HG02981 (cell line): ENCODE data around the gene SPPL2C.

Experiments used
- ATAC-seq: cut with Tn5 transposase; IDR thresholded peaks from one replicate; pipeline ENCODE4 v1.9.1; 2021; ENCODE audit warnings: mild to moderate bottlenecking, moderate library complexity; ENCODE audit not compliant: unreplicated experiment

Gene SPPL2C

GRCh38 chr17:45844695-45845375, at the start of gene SPPL2C:
SPPL2C (plus strand) TSS chr17:45844881; CDS start chr17:45844907, 26 bp downstream.
- ATAC-seq = no peak

GRCh38 chr17:45800816-45801215, 43.9 kb upstream of the SPPL2C start:
- ATAC-seq = no peak

DNA sequence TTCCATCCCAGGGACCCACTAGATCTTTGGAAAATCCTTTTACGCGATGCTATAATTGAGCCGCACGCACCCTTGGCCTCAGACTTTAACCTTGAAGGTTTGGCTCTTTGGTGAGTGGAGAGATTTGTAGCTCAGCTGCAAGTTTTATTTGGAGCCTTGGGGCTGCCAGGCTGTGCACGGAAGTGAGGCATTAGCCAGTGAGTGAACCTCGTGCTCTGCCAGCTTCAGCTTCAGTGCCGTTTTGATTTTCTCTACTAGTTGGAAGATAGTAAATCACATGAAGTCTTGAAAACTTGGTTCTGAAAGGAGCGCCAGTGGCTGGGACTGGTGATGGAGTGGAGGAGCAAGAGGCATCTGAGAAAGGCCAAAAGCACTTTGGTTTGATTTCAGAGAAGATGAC, 43.3 kb upstream of the SPPL2C start:
- no peak for ATAC-seq

DNA sequence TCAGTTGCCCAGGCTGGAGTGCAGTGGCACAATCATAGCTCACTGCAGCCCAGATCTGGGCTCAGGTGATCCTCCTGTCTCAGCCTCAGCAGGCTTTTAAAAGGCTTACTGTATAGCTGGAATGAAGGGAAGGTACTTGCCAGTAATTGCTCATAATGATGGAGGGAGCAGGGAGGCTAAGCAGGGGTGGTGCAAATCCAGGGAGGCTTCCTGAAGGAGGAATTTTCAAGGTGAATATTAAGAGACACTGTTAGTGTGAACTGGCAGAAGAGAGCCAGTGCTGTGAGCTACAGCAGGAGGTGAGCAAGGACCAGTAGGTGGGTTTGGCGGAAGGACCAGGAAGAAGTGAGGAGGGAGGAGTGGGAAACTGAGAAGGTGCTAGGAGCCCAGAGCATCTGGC, 35.8 kb upstream of the SPPL2C start:
- ATAC-seq = no peak

GRCh38 chr17:45809499-45809898, 35.2 kb upstream of the SPPL2C start:
- no peak for ATAC-seq

GRCh38 chr17:45812102-45812501, 32.6 kb upstream of the SPPL2C start:
- ATAC-seq = no peak

GRCh38 chr17:45813048-45813725, 31.5 kb upstream of the SPPL2C start:
- no peak for ATAC-seq

DNA sequence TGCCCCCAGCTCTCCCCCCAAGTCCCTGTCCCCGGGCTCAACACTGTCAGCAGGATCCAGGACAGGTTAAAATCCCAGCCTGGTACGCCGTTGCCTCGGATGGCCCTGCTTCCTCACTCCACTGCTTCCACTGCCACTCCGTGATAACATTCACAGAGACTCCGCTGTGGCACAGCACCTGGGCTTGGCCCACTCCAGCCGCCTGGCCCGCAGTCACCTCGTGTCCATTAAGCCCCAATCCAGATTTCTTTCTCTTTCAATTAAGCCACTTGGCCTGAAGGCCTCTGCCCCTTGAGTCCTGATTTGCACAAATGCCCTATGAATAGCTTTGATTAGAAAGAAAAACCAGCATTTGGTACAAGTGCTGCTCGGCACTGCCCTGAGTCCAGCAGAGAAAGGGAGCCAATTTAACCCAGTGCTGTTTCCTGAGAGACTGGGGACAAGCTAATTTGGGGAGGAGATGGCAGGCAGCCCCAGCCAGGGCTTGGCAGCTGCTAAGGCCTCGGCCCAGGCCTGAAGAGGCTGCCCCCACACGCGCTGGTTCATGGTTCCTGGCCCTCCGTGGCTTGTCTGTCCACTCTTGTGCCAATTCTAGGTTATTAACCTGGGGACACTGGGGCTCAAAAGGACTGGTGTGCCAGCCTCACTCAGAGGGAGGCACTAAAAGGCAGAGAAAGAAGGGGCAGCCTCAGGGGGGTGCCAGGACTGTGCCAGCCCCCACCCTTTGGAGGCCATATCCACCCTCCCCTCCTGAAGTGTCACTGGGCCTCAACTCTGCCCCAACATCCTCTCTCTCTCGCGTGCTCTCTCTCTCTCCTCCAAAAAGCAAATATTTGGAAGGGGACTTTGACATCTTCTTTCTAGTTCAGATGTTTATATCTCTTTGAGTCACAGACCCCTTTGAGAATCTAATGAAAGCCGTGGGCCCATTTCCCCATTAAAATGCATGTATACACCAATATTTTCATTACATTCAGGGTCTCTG, 29.8 kb upstream of the SPPL2C start:
- no peak for ATAC-seq

GRCh38 chr17:45815752-45816151, 28.9 kb upstream of the SPPL2C start:
- ATAC-seq = no peak

- ATAC-seq = no peak
Measured at GRCh38 chr17:45818041-45818440, 26.6 kb upstream of the SPPL2C start.

DNA sequence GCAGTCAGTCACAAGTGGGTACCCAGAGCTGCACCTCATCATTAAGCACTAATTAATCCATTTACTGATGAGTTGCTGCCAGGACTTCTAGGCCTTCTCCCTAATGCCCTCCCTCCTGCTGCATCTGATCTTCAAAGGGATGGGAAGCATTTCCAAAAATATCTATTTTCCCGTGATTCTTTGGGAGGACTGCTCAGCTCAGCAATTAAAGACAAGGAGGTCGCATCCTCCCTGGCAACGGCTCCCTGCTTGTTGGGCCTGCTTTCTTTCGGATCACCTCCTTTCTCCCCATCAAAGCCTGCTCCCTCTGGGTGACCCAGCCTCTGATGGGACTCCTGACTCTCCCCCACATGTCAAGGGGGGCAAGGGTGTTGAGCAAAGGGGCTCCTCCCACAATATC, 26.0 kb upstream of the SPPL2C start:
- no peak for ATAC-seq

DNA sequence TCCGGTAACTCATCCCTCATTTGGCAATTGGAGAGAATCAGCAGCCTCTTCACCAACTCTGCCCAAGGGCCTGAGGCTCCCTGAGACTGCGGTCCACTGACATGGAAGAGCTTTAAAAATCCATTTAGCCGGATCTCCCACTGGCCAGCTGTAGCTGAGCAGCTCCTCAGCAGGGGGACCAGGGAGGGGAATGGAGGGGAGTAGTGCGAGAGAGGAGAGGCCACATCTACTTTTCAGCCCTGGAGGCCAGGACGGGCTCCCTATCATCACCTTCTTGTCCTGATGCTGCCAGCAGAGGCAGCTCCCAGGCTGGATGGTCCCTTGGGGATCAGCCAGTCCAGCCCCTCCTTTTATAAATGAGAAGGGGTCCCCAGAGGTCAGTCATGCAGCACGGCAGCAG, 25.0 kb upstream of the SPPL2C start:
- ATAC-seq = no peak

DNA sequence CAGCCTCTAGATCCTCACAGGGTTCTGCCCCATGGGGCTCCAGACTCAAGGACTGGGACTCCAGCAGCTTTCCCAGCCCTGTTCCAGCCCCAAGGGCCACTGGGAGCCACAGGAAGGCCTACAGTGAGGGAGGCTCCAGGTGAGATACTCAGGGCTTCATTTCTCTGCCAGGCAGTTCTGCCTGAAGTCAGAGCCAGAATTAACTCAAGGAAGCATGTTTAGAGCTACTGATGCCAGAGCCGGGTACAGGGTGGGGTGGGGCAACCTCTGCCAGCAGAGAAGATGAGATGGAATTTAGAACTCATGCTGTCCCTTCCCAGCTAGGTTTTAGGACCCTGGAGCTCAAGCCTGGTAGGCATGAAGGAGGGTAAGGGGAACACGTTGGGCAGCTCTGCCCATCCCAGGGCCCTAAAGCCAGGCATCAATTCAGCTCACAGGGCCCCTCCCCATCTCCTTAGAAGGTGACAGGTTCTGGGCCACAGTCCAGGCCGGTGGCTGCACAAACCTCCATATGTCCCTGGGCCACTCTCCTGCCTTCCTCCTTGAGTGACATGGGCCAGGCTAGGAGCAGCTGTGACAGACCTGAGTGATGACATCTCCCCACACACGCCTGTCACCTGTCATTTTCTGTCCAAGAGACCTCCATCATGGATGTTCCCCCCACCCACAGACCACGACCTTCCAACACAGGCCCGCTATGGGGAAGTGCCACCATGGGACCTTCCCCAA, 24.5 kb upstream of the SPPL2C start:
- no peak for ATAC-seq

DNA sequence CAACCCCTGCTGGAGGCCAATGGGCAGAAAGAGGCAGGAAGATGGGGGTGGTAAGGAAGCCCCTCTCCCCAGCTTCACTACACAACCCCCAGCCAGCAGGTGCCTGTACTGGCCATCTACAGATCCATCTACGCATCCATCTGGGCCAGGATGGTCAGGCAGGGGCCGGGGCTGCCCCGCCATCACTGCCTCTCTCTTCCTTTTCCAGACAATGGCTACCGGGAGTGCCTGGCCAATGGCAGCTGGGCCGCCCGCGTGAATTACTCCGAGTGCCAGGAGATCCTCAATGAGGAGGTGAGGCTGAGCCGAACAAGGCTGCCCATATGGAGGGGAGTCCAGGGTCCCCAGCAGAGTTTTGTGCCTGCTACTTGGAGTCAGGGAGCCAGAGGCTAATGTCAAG, 23.5 kb upstream of the SPPL2C start:
- no peak for ATAC-seq

DNA sequence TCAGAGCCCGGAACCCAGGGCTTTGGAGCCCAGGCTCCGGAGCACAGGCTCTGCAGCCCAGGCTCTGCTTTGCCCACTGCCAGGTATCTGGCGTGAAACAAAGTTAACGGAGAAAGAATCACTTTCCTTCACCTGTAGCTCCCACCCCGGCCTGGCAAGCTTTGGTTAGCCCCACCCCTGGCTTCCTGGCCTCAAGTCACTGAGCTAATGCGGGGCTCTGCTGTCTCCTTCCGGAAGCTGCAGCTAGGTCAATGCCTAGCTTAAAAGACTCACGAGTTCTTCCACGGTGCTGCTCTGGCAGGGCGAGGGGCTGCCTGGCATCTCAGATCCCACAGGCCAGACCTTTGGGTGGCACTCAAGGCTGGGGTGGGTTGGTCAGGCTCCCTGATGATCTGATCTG, 21.1 kb upstream of the SPPL2C start:
- no peak for ATAC-seq

GRCh38 chr17:45824475-45824874, 20.2 kb upstream of the SPPL2C start:
- ATAC-seq = no peak

- ATAC-seq = no peak
Measured at GRCh38 chr17:45824901-45825492, 19.7 kb upstream of the SPPL2C start.

GRCh38 chr17:45825792-45826191, 18.9 kb upstream of the SPPL2C start:
- no peak for ATAC-seq

GRCh38 chr17:45826919-45827588, 17.6 kb upstream of the SPPL2C start:
- no peak for ATAC-seq

- no peak for ATAC-seq
Measured at GRCh38 chr17:45828171-45828570, 16.5 kb upstream of the SPPL2C start.
